ENCODE results near the gene RNU6-9.

RNU6-9 gene

GRCh38 chr19:899336-900042, 6.2 kb downstream of the RNU6-9 start:
- no peak for TF ChIP-seq REST (IDR thresholded peaks at IDR 0.05; ENCODE audit: insufficient read depth in 1 of 2, low read depth in 2 of 2, low read length in 2 of 2)
- no peak for TF ChIP-seq SIN3A (IDR thresholded peaks at IDR 0.05; ENCODE audit: borderline replicate concordance, insufficient read depth, low read length)
- TF ChIP-seq POLR2AphosphoS5 (IDR thresholded peaks at IDR 0.05; ENCODE audit: low read depth, low read length), result no peak
- no peak for TF ChIP-seq FOXP2 (optimal IDR thresholded peaks at IDR 0.05; ENCODE audit: borderline replicate concordance, extremely low read depth, extremely low read length, insufficient read depth)
- no peak for TF ChIP-seq TAF1 (IDR thresholded peaks at IDR 0.05; ENCODE audit: borderline replicate concordance, insufficient read depth, low read length)

GRCh38 chr19:900043-900301, 6.7 kb downstream of the RNU6-9 start:
- no peak for TF ChIP-seq FOXP2 (optimal IDR thresholded peaks at IDR 0.05; ENCODE audit: borderline replicate concordance, extremely low read depth, extremely low read length, insufficient read depth)
- no peak for TF ChIP-seq REST (IDR thresholded peaks at IDR 0.05; ENCODE audit: insufficient read depth in 1 of 2, low read depth in 2 of 2, low read length in 2 of 2)
- no peak for TF ChIP-seq POLR2AphosphoS5 (IDR thresholded peaks at IDR 0.05; ENCODE audit: low read depth, low read length)
- no peak for TF ChIP-seq SIN3A (IDR thresholded peaks at IDR 0.05; ENCODE audit: borderline replicate concordance, insufficient read depth, low read length)
- TF ChIP-seq TAF1 (IDR thresholded peaks at IDR 0.05; ENCODE audit: borderline replicate concordance, insufficient read depth, low read length), result no peak

GRCh38 chr19:900302-901111, 7.2 kb downstream of the RNU6-9 start:
- TF ChIP-seq SIN3A (IDR thresholded peaks at IDR 0.05; ENCODE audit: borderline replicate concordance, insufficient read depth, low read length) (no peak), POLR2AphosphoS5 (IDR thresholded peaks at IDR 0.05; ENCODE audit: low read depth, low read length) (no peak), TAF1 (IDR thresholded peaks at IDR 0.05; ENCODE audit: borderline replicate concordance, insufficient read depth, low read length) (no peak), REST (IDR thresholded peaks at IDR 0.05; ENCODE audit: insufficient read depth in 1 of 2, low read depth in 2 of 2, low read length in 2 of 2) (no peak), FOXP2 (optimal IDR thresholded peaks at IDR 0.05; ENCODE audit: borderline replicate concordance, extremely low read depth, extremely low read length, insufficient read depth) (no peak)

- no peak for TF ChIP-seq POLR2AphosphoS5 (IDR thresholded peaks at IDR 0.05; ENCODE audit: low read depth, low read length)
- no peak for TF ChIP-seq REST (IDR thresholded peaks at IDR 0.05; ENCODE audit: insufficient read depth in 1 of 2, low read depth in 2 of 2, low read length in 2 of 2)
- TF ChIP-seq TAF1 (IDR thresholded peaks at IDR 0.05; ENCODE audit: borderline replicate concordance, insufficient read depth, low read length), result no peak
- no peak for TF ChIP-seq FOXP2 (optimal IDR thresholded peaks at IDR 0.05; ENCODE audit: borderline replicate concordance, extremely low read depth, extremely low read length, insufficient read depth)
- TF ChIP-seq SIN3A (IDR thresholded peaks at IDR 0.05; ENCODE audit: borderline replicate concordance, insufficient read depth, low read length), result no peak
Measured at GRCh38 chr19:901216-902092, 8.2 kb downstream of the RNU6-9 start.
